NCI-H526 treated with DMSO at 0.1 percent for 48 hours (cell line): ENCODE data around the gene COL5A1.

ENCODE experiments used
- DNase-seq: peaks from one replicate; lab custom pipeline; 2025; lab: John Stamatoyannopoulos, UW

Gene COL5A1

GRCh38 chr9:134728801-134729495, 87.3 kb downstream of the COL5A1 start:
- DNase-seq: no peak

- no peak for DNase-seq
Measured at GRCh38 chr9:134730011-134730760, 88.6 kb downstream of the COL5A1 start.

- DNase-seq: no peak
Measured at GRCh38 chr9:134730761-134731496, 89.3 kb downstream of the COL5A1 start.

- no peak for DNase-seq
Measured at GRCh38 chr9:134731497-134732391, 90.1 kb downstream of the COL5A1 start.

GRCh38 chr9:134732392-134733110, 90.9 kb downstream of the COL5A1 start:
- DNase-seq: no peak

GRCh38 chr9:134733480-134734232, 92.1 kb downstream of the COL5A1 start:
- DNase-seq: no peak

- no peak for DNase-seq
Measured at GRCh38 chr9:134734270-134734669, 92.7 kb downstream of the COL5A1 start.

GRCh38 chr9:134735441-134736175, 94.0 kb downstream of the COL5A1 start:
- no peak for DNase-seq

- DNase-seq: no peak
Measured at GRCh38 chr9:134736791-134737497, 95.3 kb downstream of the COL5A1 start.

GRCh38 chr9:134737842-134738580, 96.4 kb downstream of the COL5A1 start:
- DNase-seq: no peak

GRCh38 chr9:134738869-134739659, 97.5 kb downstream of the COL5A1 start:
- peak; percentile 4 for DNase-seq

GRCh38 chr9:134739660-134739968, 98.0 kb downstream of the COL5A1 start:
- DNase-seq: no peak

- DNase-seq: no peak
Measured at GRCh38 chr9:134740071-134740470, 98.5 kb downstream of the COL5A1 start.

GRCh38 chr9:134741846-134742245, 100.2 kb downstream of the COL5A1 start:
- no peak for DNase-seq

GRCh38 chr9:134742822-134743535, 101.4 kb downstream of the COL5A1 start:
- no peak for DNase-seq

GRCh38 chr9:134743853-134744252, 102.2 kb downstream of the COL5A1 start:
- no peak for DNase-seq
